ENCODE data around the gene VEPH1.

DNA sequence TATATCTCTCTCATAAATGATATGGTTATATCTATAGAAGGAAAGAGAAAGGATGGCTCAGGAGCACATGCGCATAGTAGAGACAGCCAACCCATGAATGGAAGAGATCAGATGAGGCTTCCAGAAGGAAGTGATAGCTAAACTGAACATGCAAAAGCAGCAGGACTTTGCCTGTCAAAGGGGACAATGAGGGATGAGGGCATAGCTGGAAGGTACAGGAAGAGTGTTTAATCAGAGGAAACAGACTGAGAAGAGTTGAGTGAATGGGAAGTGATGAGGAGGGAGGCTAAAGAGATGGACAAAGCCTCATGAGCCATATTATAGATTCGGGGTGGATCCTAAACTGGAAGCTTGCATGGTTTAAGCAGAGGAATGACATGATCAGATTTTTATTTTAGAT lies 26.5 kb upstream of the VEPH1 start:
- TF ChIP-seq, protein P1, sequence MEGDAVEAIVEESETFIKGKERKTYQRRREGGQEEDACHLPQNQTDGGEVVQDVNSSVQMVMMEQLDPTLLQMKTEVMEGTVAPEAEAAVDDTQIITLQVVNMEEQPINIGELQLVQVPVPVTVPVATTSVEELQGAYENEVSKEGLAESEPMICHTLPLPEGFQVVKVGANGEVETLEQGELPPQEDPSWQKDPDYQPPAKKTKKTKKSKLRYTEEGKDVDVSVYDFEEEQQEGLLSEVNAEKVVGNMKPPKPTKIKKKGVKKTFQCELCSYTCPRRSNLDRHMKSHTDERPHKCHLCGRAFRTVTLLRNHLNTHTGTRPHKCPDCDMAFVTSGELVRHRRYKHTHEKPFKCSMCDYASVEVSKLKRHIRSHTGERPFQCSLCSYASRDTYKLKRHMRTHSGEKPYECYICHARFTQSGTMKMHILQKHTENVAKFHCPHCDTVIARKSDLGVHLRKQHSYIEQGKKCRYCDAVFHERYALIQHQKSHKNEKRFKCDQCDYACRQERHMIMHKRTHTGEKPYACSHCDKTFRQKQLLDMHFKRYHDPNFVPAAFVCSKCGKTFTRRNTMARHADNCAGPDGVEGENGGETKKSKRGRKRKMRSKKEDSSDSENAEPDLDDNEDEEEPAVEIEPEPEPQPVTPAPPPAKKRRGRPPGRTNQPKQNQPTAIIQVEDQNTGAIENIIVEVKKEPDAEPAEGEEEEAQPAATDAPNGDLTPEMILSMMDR (IDR thresholded peaks at IDR 0.05; ENCODE audit: borderline replicate concordance, extremely low read depth, low read length, poor library complexity, severe bottlenecking) = no peak
- no peak for TF ChIP-seq EZH2 (IDR thresholded peaks at IDR 0.05; ENCODE audit: borderline replicate concordance, low read depth, low read length, severe bottlenecking)

All from DND-41 (cell line).